OCI-LY1 (cell line): ENCODE results near the gene TGM1.

ENCODE experiments used
- H2AFZ ChIP-seq: fragments of 200-600 bp; sonication (generic), shearing (Covaris generic); 2 replicates; pipeline ENCODE4 v1.6.0; 2014; ENCODE audit warnings: antibody characterized with exemption, mild to moderate bottlenecking, low read length
- H3F3A ChIP-seq: fragments of 200-600 bp; sonication (generic), shearing (Covaris generic); 2 replicates; pipeline ENCODE4 v1.6.0; 2014; ENCODE audit warnings: mild to moderate bottlenecking, antibody characterized with exemption, low read length, moderate library complexity; ENCODE audit not compliant: insufficient read depth
- H3K27ac ChIP-seq: fragments of 200-600 bp; sonication (generic); 2 replicates; pipeline ENCODE4 v1.5.1; 2014; ENCODE audit warnings: low read length, mixed run types, mild to moderate bottlenecking, low read depth; ENCODE audit not compliant: poor library complexity, severe bottlenecking
- H3K27me3 ChIP-seq: fragments of 200-600 bp; sonication (generic); 2 replicates; pipeline ENCODE4 v1.6.0; 2014; ENCODE audit warnings: antibody characterized with exemption, mild to moderate bottlenecking, low read length, moderate library complexity; ENCODE audit not compliant: insufficient read depth
- H3K36me3 ChIP-seq: fragments of 200-600 bp; sonication (generic); 2 replicates; pipeline ENCODE4 v1.6.1; 2014; ENCODE audit warnings: mild to moderate bottlenecking, antibody characterized with exemption, low read length, moderate library complexity, mixed read lengths; ENCODE audit not compliant: insufficient read depth
- H3K4me1 ChIP-seq: fragments of 200-600 bp; sonication (generic); 2 replicates; pipeline ENCODE4 v1.5.1; 2014; ENCODE audit warnings: mild to moderate bottlenecking, low read length, moderate library complexity; ENCODE audit not compliant: insufficient read depth, severe bottlenecking
- H3K4me2 ChIP-seq: fragments of 200-600 bp; sonication (generic), shearing (Covaris generic); 2 replicates; pipeline ENCODE4 v1.6.1; 2014; ENCODE audit warnings: low read length
- H3K4me3 ChIP-seq: fragments of 200-600 bp; sonication (generic); 2 replicates; pipeline ENCODE4 v1.5.1; 2014; ENCODE audit warnings: low read length, low read depth, mild to moderate bottlenecking, mixed read lengths; ENCODE audit not compliant: poor library complexity, severe bottlenecking
- H3K79me2 ChIP-seq: fragments of 200-600 bp; shearing (Covaris generic); 2 replicates; pipeline ENCODE4 v1.6.1; 2016; ENCODE audit warnings: mixed run types, low read length, mixed read lengths; ENCODE audit not compliant: insufficient read depth
- H3K9ac ChIP-seq: fragments of 200-600 bp; sonication (generic), shearing (Covaris generic); 2 replicates; pipeline ENCODE4 v1.6.1; 2014; ENCODE audit warnings: mild to moderate bottlenecking, low read length, mixed read lengths
- H3K9me2 ChIP-seq: fragments of 200-600 bp; sonication (generic), shearing (Covaris generic); 2 replicates; pipeline ENCODE4 v1.6.1; 2014; ENCODE audit warnings: low read depth, mild to moderate bottlenecking, low read length, mixed read lengths
- H3K9me3 ChIP-seq: fragments of 200-600 bp; shearing (Covaris generic); 2 replicates; pipeline ENCODE4 v1.6.1; 2014; ENCODE audit warnings: low read length, mixed read lengths
- H4K20me1 ChIP-seq: fragments of 200-600 bp; sonication (generic), shearing (Covaris generic); 2 replicates; pipeline ENCODE4 v1.6.0; 2016; ENCODE audit warnings: mild to moderate bottlenecking, low read length; ENCODE audit not compliant: insufficient read depth
- EZH2 ChIP-seq: fragments of 200-600 bp; sonication (generic), shearing (Covaris generic); IDR thresholded peaks from 2 replicates; pipeline ENCODE4 v1.8.0; 2017; ENCODE audit warnings: borderline replicate concordance, mixed run types, mild to moderate bottlenecking, antibody characterized with exemption, low read length, moderate library complexity, mixed read lengths
- TF ChIP-seq, protein P1 (sequence below): fragments of 200-600 bp; sonication (generic), shearing (Covaris generic); IDR thresholded peaks from 2 replicates; pipeline ENCODE4 v1.5.1; 2017; ENCODE audit warnings: mild to moderate bottlenecking, antibody characterized with exemption, low read length, moderate library complexity, mixed read lengths

TGM1 gene

DNA sequence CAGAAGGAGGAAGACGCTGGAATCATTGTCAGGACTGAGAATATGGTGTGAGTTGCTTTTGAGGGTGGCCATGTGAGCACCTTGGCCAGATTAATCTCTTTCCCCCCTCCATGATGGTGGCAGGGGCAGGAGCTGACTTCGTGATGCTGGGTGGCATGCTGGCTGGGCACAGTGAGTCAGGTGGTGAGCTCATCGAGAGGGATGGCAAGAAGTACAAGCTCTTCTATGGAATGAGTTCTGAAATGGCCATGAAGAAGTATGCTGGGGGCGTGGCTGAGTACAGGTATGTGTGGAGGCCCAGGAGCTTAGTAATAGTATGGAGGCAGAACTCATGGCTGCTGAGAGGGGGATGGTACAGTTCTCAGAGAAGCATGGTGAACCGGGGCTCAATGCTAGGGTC is 24.9 kb downstream of the TGM1 start:
- Histone ChIP-seq H3F3A (0 out of 2 replicates have a peak, but pooled peaks cover 3% of the 10 kb centered on the region), H2AFZ (no peak overlapping the region), H3K4me1 (peaks cover 34% of the 10 kb centered on the region), H3K79me2 (no peaks in the 10 kb centered on the region), H3K9me2 (no peaks in the 10 kb centered on the region), H4K20me1 (no peaks in the 10 kb centered on the region), H3K4me3 (no peak overlapping the region), H3K9me3 (no peaks in the 10 kb centered on the region), H3K27ac (no peak overlapping the region), H3K9ac (no peak overlapping the region), H3K4me2 (no peak overlapping the region), H3K36me3 (peaks cover 70% of the 10 kb centered on the region), H3K27me3 (no peaks in the 10 kb centered on the region)
- TF ChIP-seq, protein P1, sequence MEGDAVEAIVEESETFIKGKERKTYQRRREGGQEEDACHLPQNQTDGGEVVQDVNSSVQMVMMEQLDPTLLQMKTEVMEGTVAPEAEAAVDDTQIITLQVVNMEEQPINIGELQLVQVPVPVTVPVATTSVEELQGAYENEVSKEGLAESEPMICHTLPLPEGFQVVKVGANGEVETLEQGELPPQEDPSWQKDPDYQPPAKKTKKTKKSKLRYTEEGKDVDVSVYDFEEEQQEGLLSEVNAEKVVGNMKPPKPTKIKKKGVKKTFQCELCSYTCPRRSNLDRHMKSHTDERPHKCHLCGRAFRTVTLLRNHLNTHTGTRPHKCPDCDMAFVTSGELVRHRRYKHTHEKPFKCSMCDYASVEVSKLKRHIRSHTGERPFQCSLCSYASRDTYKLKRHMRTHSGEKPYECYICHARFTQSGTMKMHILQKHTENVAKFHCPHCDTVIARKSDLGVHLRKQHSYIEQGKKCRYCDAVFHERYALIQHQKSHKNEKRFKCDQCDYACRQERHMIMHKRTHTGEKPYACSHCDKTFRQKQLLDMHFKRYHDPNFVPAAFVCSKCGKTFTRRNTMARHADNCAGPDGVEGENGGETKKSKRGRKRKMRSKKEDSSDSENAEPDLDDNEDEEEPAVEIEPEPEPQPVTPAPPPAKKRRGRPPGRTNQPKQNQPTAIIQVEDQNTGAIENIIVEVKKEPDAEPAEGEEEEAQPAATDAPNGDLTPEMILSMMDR: no peak
- no peak for TF ChIP-seq EZH2

DNA sequence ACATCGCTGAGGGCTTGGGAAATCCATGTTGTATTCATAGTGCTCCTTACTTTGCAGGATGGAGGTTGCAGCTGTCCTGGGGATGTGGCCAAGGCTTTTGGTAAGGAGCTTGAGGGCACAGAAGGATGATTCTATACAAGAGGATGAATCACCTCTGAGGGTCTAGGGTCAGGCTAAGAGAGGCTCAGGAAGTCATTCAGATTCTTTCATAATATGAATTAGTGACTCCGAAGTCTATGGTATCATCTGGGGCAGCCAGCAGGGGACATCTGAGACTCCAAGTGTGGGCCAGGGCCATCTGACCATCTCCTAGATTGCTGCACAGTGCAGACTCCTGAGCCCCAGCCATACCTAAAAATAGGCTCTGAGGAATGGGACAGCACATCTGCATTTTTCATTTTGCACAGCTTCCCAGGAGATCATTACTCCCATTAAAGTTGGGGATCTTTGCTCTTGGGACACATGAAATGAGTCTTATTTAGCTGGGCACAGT is 25.5 kb downstream of the TGM1 start:
- Histone ChIP-seq H3K36me3 (peaks cover 70% of the 10 kb centered on the region), H3K4me3 (no peak overlapping the region), H4K20me1 (no peaks in the 10 kb centered on the region), H3K4me1 (peaks cover 34% of the 10 kb centered on the region), H3K27me3 (no peaks in the 10 kb centered on the region), H3K4me2 (no peak overlapping the region), H2AFZ (no peak overlapping the region), H3K9me2 (no peaks in the 10 kb centered on the region), H3K9ac (no peak overlapping the region), H3F3A (0 out of 2 replicates have a peak, but pooled peaks cover 3% of the 10 kb centered on the region), H3K79me2 (no peaks in the 10 kb centered on the region), H3K9me3 (no peaks in the 10 kb centered on the region), H3K27ac (no peak overlapping the region)
- TF ChIP-seq, protein P1: no peak
- TF ChIP-seq EZH2: no peak

GRCh38 chr14:24236689-24237462 is 26.1 kb downstream of the TGM1 start:
- no peaks in the 10 kb centered on the region for H4K20me1 ChIP-seq
- TF ChIP-seq, protein P1: no peak
- no peak for TF ChIP-seq EZH2
- H3K9me3 ChIP-seq: no peaks in the 10 kb centered on the region
- H3K27me3 ChIP-seq: no peaks in the 10 kb centered on the region
- no peak overlapping the region for H2AFZ ChIP-seq
- peaks cover 70% of the 10 kb centered on the region for H3K36me3 ChIP-seq
- H3K4me2 ChIP-seq: no peak overlapping the region
- 0 out of 2 replicates have a peak, but pooled peaks cover 3% of the 10 kb centered on the region for H3F3A ChIP-seq
- no peak overlapping the region for H3K4me3 ChIP-seq
- H3K4me1 ChIP-seq: peaks cover 34% of the 10 kb centered on the region
- no peaks in the 10 kb centered on the region for H3K9me2 ChIP-seq
- peaks cover under 1% of the 10 kb centered on the region; the same call in 1 of the 2 replicates for H3K79me2 ChIP-seq
- H3K27ac ChIP-seq: no peak overlapping the region
- H3K9ac ChIP-seq: no peak overlapping the region
